ENCODE measurements around the gene IGFBP2. TPM values are rescaled to one million over a fixed set of nuclear protein-coding genes. Genes with fewer than 3 reads are reported as not detected.

IGFBP2 gene
- total and polyA plus RNA-seq, 2 of the 4 experiments (the other 2 are of a cell fraction) = 33.5 to 236 TPM

- Histone ChIP-seq H3K18ac (ENCODE audit: low read depth, low read length) (peak overlapping the region; percentile 59; the same call in 1 of the 2 replicates), H3K9me3 (ENCODE audit: control insufficient read depth, insufficient read depth, low read length) (no peaks in the 10 kb centered on the region), H2BK5ac (ENCODE audit: low read depth, low read length, poor library complexity, severe bottlenecking) (no peak overlapping the region), H3K27ac (ENCODE audit: insufficient read depth, low read length) (peak overlapping the region; percentile 78; the same call in 1 of the 2 replicates), H3K9me1 (ENCODE audit: insufficient read depth, low read length) (peaks cover 4% of the 10 kb centered on the region), H2AK9ac (replicated peaks; ENCODE audit: low read depth, low read length, poor library complexity) (peak overlapping the region; percentile 75), H4K20me1 (ENCODE audit: insufficient read depth, low read length) (no peaks in the 10 kb centered on the region), H3K36me3 (ENCODE audit: control insufficient read depth, insufficient read depth, low read length) (no peaks in the 10 kb centered on the region), H3K79me1 (ENCODE audit: low read depth in 1 of 2, low read length in 2 of 2) (no peaks in the 10 kb centered on the region), H2BK15ac (ENCODE audit: low read depth, low read length) (no peak overlapping the region; the same call in 2 of the 3 replicates), H4K5ac (ENCODE audit: low read depth, low read length) (peak overlapping the region; percentile 49; the same call in 1 of the 2 replicates), H2AFZ (replicated peaks; ENCODE audit: low read length, poor library complexity) (peak overlapping the region; percentile 64), H3K23ac (ENCODE audit: low read depth, low read length) (no peak overlapping the region), H2BK20ac (ENCODE audit: low read depth, low read length) (peak overlapping the region; percentile 26; the same call in 1 of the 2 replicates), H3K56ac (ENCODE audit: extremely low read depth, insufficient read depth, low read length) (no peak overlapping the region; the same call in 1 of the 2 replicates), H2AK5ac (ENCODE audit: low read depth, low read length) (0 out of 2 replicates have a peak overlapping the region, but pooled peaks have one; percentile 23), H3K9ac (ENCODE audit: low read depth, low read length) (no peak overlapping the region), H3K4me3 (ENCODE audit: insufficient read depth, low read depth, low read length) (no peak overlapping the region), H3K4ac (ENCODE audit: low read depth, low read length) (0 out of 2 replicates have a peak overlapping the region, but pooled peaks have one; percentile 10), H3K4me2 (ENCODE audit: low read depth, low read length) (no peak overlapping the region), H3K4me1 (ENCODE audit: control insufficient read depth, insufficient read depth, low read length) (peaks cover 29% of the 10 kb centered on the region; the same call in 1 of the 2 replicates), H4K91ac (ENCODE audit: insufficient read depth, low read depth, low read length) (no peak overlapping the region), H4K8ac (ENCODE audit: low read depth in 2 of 2, low read length in 2 of 2) (0 out of 4 replicates have a peak overlapping the region, but pooled peaks of 1 of the 2 experiments have one; percentile 52), H3K27me3 (ENCODE audit: control insufficient read depth, insufficient read depth, low read length) (peaks cover 1% of the 10 kb centered on the region; the same call in 1 of the 2 replicates), H3K14ac (replicated peaks; ENCODE audit: low read depth, low read length) (no peak overlapping the region; the same call in 1 of the 2 replicates), H2BK120ac (ENCODE audit: low read depth, low read length) (no peak overlapping the region)
- ChIA-PET POLR2A (ENCODE audit: unreplicated experiment) (no interaction called here), CTCF (interaction anchor here (1.0 kb wide), 1 partner anchor 135 kb away, joined by 4 read pairs; no protein-coding TSS in a partner anchor)
- WGBS, 2 experiments (ENCODE audit: extremely low coverage in 2 of 2, insufficient read length in 1 of 2) = no CpG with 5 or more reads among the region's 6 CpGs
- dilution Hi-C loops (cut with HindIII; ENCODE audit: low sequenced_read_pairs, unreplicated experiment) = loop anchor here (25.0 kb wide), 1 partner anchor 139 kb away; no protein-coding TSS in a partner anchor
- ATAC-seq (ENCODE audit: low read depth) (peak; percentile 27), DNase-seq (peak; percentile 87)
- in situ Hi-C loops (cut with MboI; ENCODE audit: low sequenced_read_pairs) = no loop called here
- TF ChIP-seq CEBPB (IDR thresholded peaks at IDR 0.05; ENCODE audit: low read depth, low read length) (peak; percentile 77), FOS (IDR thresholded peaks at IDR 0.05; ENCODE audit: low read depth, low read length) (peak; percentile 79; the same call in 1 of the 2 replicates), MAZ (IDR thresholded peaks at IDR 0.05; ENCODE audit: borderline replicate concordance, low read depth, low read length) (no peak)
- intact Hi-C loops (cut with micrococcal nuclease) = loop anchor here (5.0 kb wide), 1 partner anchor 64 kb away; no protein-coding TSS in a partner anchor
- BruUV-seq (replicated peaks) = no TSS peak
Observed at GRCh38 chr2:216651351-216651881, 18.2 kb downstream of the IGFBP2 start.
